Embryonic facial prominence (tissue), 1 donor: ENCODE data around the gene KCNAB1.

Experiments used
- DNase-seq: peaks from one replicate; pipeline ENCODE4 v3.0.0-alpha.2; 2016; ENCODE audit errors: extremely low spot score

The KCNAB1 gene

GRCh38 chr3:156317462-156318074 is 197.2 kb downstream of the KCNAB1 start:
- no peak for DNase-seq

GRCh38 chr3:156321945-156322344 is 201.6 kb downstream of the KCNAB1 start:
- DNase-seq, result no peak

DNA sequence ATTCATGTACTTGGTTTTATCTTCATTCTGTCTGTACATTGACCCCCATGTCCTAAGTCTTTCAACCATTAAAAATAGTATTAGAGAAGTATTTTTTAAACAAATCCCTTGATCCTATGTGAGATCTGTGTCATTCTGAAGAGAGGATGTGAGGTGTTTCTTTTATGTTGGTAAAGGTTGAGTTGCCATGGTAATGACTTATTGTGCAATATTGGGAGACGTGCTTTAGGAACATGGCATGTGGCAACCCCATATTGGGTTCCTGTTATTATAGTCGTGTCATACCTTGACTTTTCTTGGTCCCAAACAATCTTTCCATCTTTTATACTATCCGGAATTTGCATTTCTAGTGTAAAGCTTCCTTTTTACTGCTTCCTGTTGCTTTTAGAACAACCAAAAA is 203.1 kb downstream of the KCNAB1 start:
- no peak for DNase-seq

GRCh38 chr3:156330415-156330814 is 210.0 kb downstream of the KCNAB1 start:
- no peak for DNase-seq

DNA sequence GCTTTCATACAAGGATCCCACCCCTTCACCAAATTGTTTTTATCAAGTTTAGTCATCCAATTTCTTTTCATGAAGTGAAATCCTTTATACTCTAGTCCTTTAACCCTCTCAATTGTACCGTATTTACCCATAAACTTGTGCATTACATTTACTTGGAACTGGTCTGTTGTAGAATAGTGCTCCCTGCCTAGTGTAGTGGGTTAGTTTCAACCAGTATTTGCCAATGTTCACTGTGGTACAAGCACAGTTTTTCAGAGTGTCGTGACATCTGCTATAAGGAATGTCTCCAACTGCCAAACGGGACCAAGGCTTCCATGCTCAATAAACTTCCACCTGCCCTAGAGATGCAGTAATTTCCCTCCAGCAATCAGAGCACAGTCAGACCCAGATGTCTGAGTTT is 211.9 kb downstream of the KCNAB1 start:
- no peak for DNase-seq

GRCh38 chr3:156334841-156335545 is 214.6 kb downstream of the KCNAB1 start:
- no peak for DNase-seq

- DNase-seq, result no peak
These were observed 219.1 kb downstream of the KCNAB1 start for GRCh38 chr3:156339491-156339890.

- DNase-seq, result no peak
These were observed 221.0 kb downstream of the KCNAB1 start for GRCh38 chr3:156341332-156341731.

DNA sequence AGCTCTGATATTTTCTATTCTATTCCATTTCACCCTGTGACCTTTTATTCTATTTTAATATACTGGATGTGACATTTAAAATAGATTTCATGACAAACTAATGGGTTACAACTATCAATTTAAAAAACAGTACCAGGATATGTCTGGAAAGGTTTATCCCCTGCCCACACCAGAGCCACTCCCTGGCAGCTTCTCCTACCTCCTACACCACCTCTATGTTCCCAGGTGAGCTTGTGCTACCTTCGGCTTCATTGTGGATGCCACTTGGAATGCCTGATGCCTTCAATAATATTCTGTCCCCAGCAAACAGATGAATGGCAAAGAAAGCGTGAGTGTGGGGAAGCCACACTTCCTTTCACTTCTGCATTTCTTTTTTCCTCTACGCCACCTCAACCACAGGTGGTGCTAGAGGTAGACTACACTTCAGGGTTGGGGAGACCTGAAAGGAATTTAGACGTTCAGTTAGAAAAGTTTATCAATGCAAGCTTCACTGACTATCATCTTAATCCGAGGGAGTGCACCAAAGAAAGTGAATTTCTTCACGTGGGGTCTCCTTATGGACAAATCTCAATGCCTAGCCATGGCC is 221.5 kb downstream of the KCNAB1 start:
- DNase-seq, result no peak

DNA sequence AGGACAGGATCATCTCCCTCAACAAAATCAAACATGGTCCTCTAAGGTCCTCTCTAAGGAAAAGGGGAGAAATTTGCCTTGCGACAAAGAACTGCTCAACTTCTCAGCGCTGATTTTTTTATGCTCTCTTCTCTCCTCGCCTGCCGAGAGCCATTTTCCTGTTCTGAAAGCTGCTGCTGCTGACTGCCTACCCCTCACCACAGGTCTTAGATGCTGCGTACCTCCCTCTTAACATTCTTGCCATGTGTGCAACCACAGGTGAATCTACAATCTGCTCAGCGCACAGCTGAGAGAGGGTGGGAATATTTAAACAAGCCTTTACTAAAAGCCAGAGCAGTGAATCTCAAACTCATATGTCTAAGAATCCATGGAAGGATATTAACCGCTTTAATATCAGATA is 223.8 kb downstream of the KCNAB1 start:
- DNase-seq, result no peak

DNA sequence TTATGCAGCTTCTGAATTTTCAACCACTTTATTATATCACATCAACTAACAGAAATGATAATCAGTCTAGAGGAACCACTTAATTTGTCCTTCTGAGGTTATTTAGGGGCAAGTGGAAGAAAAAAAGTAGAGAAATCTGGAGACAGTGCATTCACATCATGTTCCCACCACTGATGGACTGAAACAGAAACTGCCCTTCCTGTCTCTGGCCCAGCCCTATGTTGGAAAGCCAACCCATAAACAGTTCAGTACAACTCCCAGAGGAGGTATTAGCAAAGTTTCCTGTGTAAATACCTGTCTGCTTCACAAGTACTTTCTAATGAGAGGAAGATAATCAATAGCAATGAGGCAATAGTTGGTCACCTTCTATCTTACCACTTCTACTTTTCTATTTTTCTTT is 228.7 kb downstream of the KCNAB1 start:
- no peak for DNase-seq

DNA sequence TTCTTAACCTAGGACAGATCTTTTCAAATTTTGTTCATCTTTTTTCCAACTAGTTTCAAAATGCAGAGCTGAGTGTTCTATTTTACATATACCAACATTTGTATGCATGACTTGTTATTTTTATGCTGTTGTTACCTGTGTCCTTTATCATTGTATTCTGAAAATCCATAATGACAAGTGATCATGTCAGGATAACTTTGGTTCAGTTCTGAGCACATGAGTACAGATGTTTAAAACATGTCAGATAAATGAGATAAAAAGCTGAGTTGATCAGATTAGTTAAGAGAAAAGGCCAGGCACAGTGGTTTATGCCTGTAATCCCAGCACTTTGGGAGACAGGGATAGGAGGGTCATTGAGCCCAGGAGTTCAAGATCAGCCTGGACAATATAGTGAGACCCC is 229.6 kb downstream of the KCNAB1 start:
- no peak for DNase-seq

DNA sequence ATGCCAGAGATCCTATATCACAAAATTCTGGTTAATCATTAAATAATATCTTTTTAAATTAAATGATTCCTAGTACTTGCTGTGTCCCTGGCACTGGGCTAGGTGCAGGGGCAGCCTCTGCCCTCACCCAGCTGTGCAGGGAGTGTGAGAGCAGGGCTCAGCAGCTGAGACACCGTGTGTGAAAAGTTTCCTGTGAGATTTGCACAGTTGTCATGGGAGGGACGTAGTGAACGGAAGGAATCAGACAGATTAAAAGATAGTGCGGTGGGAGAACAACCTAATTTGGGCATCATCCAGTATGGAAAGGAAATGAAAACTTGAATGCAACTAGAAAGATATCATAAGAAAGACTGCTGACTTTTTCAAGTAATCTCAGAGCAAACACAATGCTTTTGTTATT is 230.4 kb downstream of the KCNAB1 start:
- no peak for DNase-seq

- no peak for DNase-seq
These were observed 231.4 kb downstream of the KCNAB1 start for GRCh38 chr3:156351783-156352182.

GRCh38 chr3:156352728-156353127 is 232.3 kb downstream of the KCNAB1 start:
- DNase-seq, result no peak

DNA sequence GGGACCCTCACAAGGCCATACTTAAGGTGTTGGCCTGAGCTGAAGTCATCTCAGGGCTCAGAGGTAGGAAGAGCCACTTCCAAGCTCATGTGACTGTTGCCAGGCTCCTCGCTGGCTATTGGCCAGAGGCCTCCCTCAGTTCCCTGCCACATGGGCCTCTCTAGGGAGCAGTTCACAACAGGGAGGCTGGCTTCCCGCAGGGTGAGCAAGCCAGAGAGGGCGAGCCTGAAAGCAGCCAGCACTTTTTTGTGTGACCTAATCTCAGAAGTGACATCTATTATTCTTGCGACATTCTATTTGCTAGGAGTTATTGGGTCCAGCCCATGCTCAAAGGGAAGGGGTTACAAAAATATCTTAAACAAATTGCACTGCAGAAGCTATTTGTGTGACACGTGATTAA is 233.2 kb downstream of the KCNAB1 start:
- no peak for DNase-seq

- DNase-seq, result no peak
These were observed 236.4 kb downstream of the KCNAB1 start for GRCh38 chr3:156356537-156357363.

GRCh38 chr3:156358232-156358631 is 237.9 kb downstream of the KCNAB1 start:
- no peak for DNase-seq

- DNase-seq, result no peak
These were observed 239.0 kb downstream of the KCNAB1 start for GRCh38 chr3:156359368-156359767.

DNA sequence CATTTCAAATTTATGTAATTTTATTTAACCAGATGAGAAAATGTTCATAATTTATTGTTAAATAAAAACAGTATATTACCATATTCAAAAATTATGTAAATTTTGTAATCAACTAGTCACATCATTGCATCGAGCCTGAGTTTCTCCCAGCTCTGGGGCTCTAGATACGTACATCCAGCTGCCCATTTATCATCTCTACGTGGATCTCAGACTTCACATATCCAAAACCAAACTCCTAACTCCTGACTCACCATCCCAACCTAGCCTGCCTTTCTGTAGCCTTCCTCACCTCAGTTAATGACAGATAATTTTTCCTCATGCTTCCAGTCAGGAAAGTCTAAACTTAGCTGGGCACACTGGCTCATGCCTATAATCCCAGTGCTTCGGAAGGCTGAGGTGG is 239.7 kb downstream of the KCNAB1 start:
- no peak for DNase-seq

GRCh38 chr3:156360963-156361362 is 240.6 kb downstream of the KCNAB1 start:
- no peak for DNase-seq

GRCh38 chr3:156366559-156366958 is 246.2 kb downstream of the KCNAB1 start:
- DNase-seq, result no peak

DNA sequence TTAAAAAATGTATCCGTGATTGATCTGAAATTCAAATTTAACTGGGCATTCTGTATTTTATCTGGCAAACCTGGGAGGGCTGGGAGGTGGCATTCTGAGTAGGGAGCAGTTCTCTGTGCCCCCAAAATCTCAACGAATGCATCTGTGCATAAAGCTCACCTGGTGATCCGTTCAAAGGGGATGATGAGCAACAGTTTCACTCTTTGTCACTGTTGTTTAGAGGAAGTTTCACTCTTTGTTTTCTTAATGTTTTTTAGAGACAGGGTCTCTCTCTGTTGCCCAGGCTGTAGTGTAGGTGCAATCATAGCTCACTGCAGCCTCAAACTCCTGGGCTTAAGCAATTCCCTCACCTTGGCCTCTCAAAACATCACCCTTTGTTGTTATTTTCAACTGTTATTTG is 247.8 kb downstream of the KCNAB1 start:
- no peak for DNase-seq
